GM23338 (cell line): ENCODE results near the gene ANKRD22. TPM values are rescaled to one million over a fixed set of nuclear protein-coding genes. Genes with fewer than 3 reads are reported as not detected.

ENCODE experiments used
- ATAC-seq: fragments of 200-7000 bp; cut with Tn5 transposase; 3 replicates; pipeline ENCODE4 v1.9.1; 2020
- DNase-seq: peaks from one replicate; pipeline ENCODE4 v3.0.0-alpha.2; 2015; ENCODE audit warnings: low spot score
- H2AFZ ChIP-seq: fragments of 200-600 bp; sonication (generic); 2 replicates; pipeline ENCODE4 v1.8.0; 2016; ENCODE audit warnings: antibody characterized with exemption, mild to moderate bottlenecking, moderate library complexity
- H3F3A ChIP-seq: fragments of 200-600 bp; sonication (generic); replicated peaks from 2 replicates; pipeline ENCODE4 v1.8.0; 2017; ENCODE audit warnings: antibody characterized with exemption, mixed run types, low read depth
- H3K27ac ChIP-seq: fragments of 200-600 bp; sonication (generic); 2 replicates; pipeline ENCODE4 v1.6.1; 2016; ENCODE audit warnings: low read depth
- H3K27me3 ChIP-seq: fragments of 200-600 bp; sonication (generic); 2 replicates; pipeline ENCODE4 v1.8.0; 2016; ENCODE audit warnings: mild to moderate bottlenecking, mixed run types, moderate library complexity; ENCODE audit not compliant: insufficient read depth
- H3K36me3 ChIP-seq: fragments of 200-600 bp; sonication (generic); 2 replicates; pipeline ENCODE4 v1.8.0; 2016; ENCODE audit warnings: mild to moderate bottlenecking; ENCODE audit not compliant: insufficient read depth
- H3K4me1 ChIP-seq: fragments of 200-600 bp; sonication (generic); 2 replicates; pipeline ENCODE4 v1.8.0; 2016; ENCODE audit warnings: mild to moderate bottlenecking, moderate library complexity; ENCODE audit not compliant: insufficient read depth
- H3K4me2 ChIP-seq: fragments of 200-600 bp; sonication (generic); 2 replicates; pipeline ENCODE4 v1.7.1; 2017; ENCODE audit warnings: mixed run types
- H3K4me3 ChIP-seq: fragments of 200-600 bp; sonication (generic); 2 replicates; pipeline ENCODE4 v1.6.1; 2016; ENCODE audit warnings: mixed run types
- H3K79me2 ChIP-seq: fragments of 200-600 bp; sonication (generic); replicated peaks from 2 replicates; pipeline ENCODE4 v1.8.0; 2017; ENCODE audit warnings: mild to moderate bottlenecking; ENCODE audit not compliant: insufficient read depth
- H3K9me2 ChIP-seq: fragments of 200-600 bp; sonication (generic); 2 replicates; pipeline ENCODE4 v1.8.0; 2017; ENCODE audit not compliant: insufficient read depth
- H4K20me1 ChIP-seq: fragments of 200-600 bp; sonication (generic); replicated peaks from 2 replicates; pipeline ENCODE4 v1.8.0; 2017; ENCODE audit warnings: mild to moderate bottlenecking; ENCODE audit not compliant: insufficient read depth
- H3K27ac Mint-ChIP-seq: 2 replicates; pipeline ENCODE4 v1.8.0; 2020; ENCODE audit warnings: inconsistent platforms, mild to moderate bottlenecking, moderate library complexity, mixed read lengths
- H3K27me3 Mint-ChIP-seq: 3 replicates; pipeline ENCODE4 v1.8.0; 2022; ENCODE audit warnings: low read depth, mild to moderate bottlenecking, moderate library complexity, mixed read lengths, inconsistent platforms; ENCODE audit not compliant: insufficient read depth, poor library complexity
- H3K36me3 Mint-ChIP-seq: 3 replicates; pipeline ENCODE4 v1.8.0; 2021; ENCODE audit warnings: low read depth, mild to moderate bottlenecking, inconsistent platforms, moderate library complexity, mixed read lengths
- H3K4me1 Mint-ChIP-seq: 3 replicates; pipeline ENCODE4 v1.8.0; 2020; ENCODE audit warnings: mild to moderate bottlenecking, inconsistent platforms, mixed read lengths
- H3K4me3 Mint-ChIP-seq: 3 replicates; pipeline ENCODE4 v1.8.0; 2021; ENCODE audit warnings: moderate library complexity, mild to moderate bottlenecking, inconsistent platforms, mixed read lengths
- H3K9me3 Mint-ChIP-seq: 3 replicates; pipeline ENCODE4 v1.8.0; 2020; ENCODE audit warnings: moderate library complexity, mild to moderate bottlenecking, inconsistent platforms, mixed read lengths
- ETS1 ChIP-seq: IDR thresholded peaks from 2 replicates; pipeline ENCODE4 v1.6.1; 2016; ENCODE audit warnings: antibody characterized with exemption
- EZH2 ChIP-seq: fragments of 200-600 bp; sonication (generic); IDR thresholded peaks from one replicate; pipeline ENCODE4 v1.8.0; 2017; ENCODE audit warnings: antibody characterized with exemption, mild to moderate bottlenecking, low read depth; ENCODE audit not compliant: unreplicated experiment
- JUNB ChIP-seq: IDR thresholded peaks from one replicate; pipeline ENCODE4 v1.6.1; 2016; ENCODE audit warnings: antibody characterized with exemption; ENCODE audit not compliant: unreplicated experiment
- POLR2AphosphoS5 ChIP-seq: IDR thresholded peaks from 2 replicates; pipeline ENCODE4 v1.6.1; 2016; ENCODE audit warnings: antibody characterized with exemption, low read depth
- REST ChIP-seq: IDR thresholded peaks from one replicate; pipeline ENCODE4 v1.6.1; 2018; ENCODE audit warnings: antibody characterized with exemption; ENCODE audit not compliant: unreplicated experiment
- ZNF462 ChIP-seq: fragments of 250-450 bp; sonication (Bioruptor Pico); IDR thresholded peaks from 2 replicates; pipeline ENCODE4 v1.5.0; 2020; ENCODE audit warnings: mild to moderate bottlenecking, moderate library complexity
- polyA plus RNA-seq: library from polyadenylated mRNA; unstranded; fragments of >200 nt; fragmentation: Nextera tagmentation; extraction: Ambion mirVana; gene quantifications from 2 replicates; pipeline ENCODE4 v1.2.1, GENCODE V29; 2016
- total RNA-seq: library from RNA; depleted of rRNA; stranded (reverse); fragments of >200 nt; shearing (Covaris generic); gene quantifications from 2 replicates; pipeline ENCODE4 v1.2.3, GENCODE V29; 2014

Gene ANKRD22
- total and polyA plus RNA-seq, 2 experiments from 2014 or later: not detected

DNA sequence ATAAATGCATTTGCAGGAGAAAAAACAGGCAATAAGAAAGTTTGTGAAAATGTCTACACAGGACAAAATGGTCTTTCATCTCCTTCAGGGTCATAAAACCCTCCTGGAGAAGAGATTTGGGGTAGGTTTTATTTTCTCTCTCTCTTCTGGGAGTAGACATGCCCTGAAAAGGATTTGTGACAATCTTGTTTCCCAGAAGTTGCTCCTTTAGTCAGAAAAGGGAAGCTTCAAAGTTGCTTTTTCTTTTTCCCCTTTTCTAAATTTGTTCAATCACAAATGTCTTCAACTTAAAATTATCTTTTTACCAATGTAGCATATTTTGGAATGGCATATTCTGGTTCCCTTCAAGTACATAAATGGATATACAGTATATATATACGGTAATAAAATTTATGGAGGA is 9.4 kb upstream of the ANKRD22 start:
- H3K4me2 ChIP-seq: no peak overlapping the region
- Mint-ChIP-seq H3K36me3 (no peaks in the 10 kb centered on the region), H3K4me3 (no peak overlapping the region), H3K27me3 (no peaks in the 10 kb centered on the region), H3K27ac (no peak overlapping the region), H3K4me1 (peaks cover 3% of the 10 kb centered on the region; the same call in 2 of the 3 replicates), H3K9me3 (no peaks in the 10 kb centered on the region)
- no peaks in the 10 kb centered on the region for H3K27me3 ChIP-seq
- DNase-seq: no peak
- no peaks in the 10 kb centered on the region for H4K20me1 ChIP-seq
- H3K27ac ChIP-seq: no peak overlapping the region
- no peaks in the 10 kb centered on the region for H3K9me2 ChIP-seq
- no peak overlapping the region for H3K4me3 ChIP-seq
- no peaks in the 10 kb centered on the region for H3F3A ChIP-seq
- H2AFZ ChIP-seq: no peak overlapping the region
- no peaks in the 10 kb centered on the region for H3K36me3 ChIP-seq
- H3K4me1 ChIP-seq: peaks cover 7% of the 10 kb centered on the region; the same call in 1 of the 2 replicates
- ATAC-seq: no peak
- no peaks in the 10 kb centered on the region for H3K79me2 ChIP-seq
- TF ChIP-seq REST (no peak), POLR2AphosphoS5 (no peak), EZH2 (no peak), ETS1 (no peak), ZNF462 (CRISPR knock-in tag) (no peak), JUNB (no peak)
